NCI-H345 treated with DMSO at 0.1 percent for 48 hours (cell line): ENCODE measurements around the gene MRPL17.

Source experiments
- DNase-seq: peaks from one replicate; lab custom pipeline; 2025; ENCODE audit not compliant: unreplicated experiment; lab: John Stamatoyannopoulos, UW

Gene MRPL17

DNA sequence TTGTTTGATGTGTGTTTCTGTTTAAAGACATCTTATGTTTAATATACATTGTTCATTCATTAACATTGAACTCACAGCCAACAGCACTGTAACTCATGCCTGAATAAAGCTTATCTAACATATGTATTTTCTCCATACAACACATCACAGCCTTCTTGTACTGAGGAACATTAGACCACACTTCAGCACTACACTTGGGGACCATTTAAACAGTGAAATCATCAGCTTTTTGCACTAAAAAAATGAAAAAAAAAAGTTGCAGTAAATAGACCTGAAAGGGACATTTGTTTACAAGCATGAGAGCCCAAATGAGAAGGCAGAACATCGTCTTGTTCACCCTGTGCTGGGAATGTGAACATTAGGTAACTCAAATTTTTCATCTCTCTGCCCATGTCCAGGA lies 48.6 kb downstream of the MRPL17 start:
- no peak for DNase-seq

DNA sequence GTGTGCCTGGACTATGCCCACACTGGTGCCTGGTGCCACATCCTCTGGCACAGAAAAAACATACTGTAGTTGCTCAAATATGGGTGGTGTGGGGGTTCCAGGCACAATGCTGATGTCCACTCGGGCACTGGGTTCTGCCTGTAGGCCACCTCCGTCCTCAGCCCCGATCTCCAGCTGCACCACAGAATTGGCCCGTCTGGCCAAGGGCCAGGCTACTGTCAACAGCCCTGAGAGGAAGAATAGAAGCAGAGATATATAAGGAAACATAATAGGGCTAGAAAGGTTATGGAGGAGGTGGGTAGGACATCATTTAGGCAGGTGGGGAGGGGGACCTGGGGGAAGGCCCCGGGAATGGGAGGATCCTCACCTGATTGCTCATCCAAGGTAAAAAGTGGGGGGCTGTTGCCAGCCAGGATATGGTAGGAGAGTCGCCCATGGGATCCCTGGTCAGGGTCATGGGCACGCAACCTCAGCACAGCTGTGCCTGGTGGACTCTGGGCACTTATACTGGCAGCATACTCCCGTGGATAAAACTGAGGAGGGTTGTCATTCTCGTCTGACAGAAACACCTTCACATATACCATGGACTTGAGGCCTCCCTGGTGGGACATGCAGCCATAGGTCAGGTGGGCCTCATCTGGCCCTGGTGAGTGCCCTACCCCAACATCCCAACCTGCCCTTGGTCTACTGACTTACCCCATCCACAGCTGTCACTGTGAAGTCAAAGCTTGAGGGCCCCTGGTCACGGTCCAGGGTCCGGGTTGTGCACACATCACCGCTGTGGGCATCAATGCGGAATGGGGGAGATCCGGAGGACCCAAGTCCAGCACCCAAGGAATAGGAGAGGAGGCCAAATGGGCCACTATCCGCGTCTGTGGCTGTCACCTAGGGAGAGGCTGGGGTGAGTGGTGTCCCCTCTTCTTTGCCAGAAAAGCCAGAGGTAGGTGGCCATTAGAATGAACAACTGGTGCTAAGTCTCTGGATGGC lies 49.4 kb downstream of the MRPL17 start:
- DNase-seq, result no peak

DNA sequence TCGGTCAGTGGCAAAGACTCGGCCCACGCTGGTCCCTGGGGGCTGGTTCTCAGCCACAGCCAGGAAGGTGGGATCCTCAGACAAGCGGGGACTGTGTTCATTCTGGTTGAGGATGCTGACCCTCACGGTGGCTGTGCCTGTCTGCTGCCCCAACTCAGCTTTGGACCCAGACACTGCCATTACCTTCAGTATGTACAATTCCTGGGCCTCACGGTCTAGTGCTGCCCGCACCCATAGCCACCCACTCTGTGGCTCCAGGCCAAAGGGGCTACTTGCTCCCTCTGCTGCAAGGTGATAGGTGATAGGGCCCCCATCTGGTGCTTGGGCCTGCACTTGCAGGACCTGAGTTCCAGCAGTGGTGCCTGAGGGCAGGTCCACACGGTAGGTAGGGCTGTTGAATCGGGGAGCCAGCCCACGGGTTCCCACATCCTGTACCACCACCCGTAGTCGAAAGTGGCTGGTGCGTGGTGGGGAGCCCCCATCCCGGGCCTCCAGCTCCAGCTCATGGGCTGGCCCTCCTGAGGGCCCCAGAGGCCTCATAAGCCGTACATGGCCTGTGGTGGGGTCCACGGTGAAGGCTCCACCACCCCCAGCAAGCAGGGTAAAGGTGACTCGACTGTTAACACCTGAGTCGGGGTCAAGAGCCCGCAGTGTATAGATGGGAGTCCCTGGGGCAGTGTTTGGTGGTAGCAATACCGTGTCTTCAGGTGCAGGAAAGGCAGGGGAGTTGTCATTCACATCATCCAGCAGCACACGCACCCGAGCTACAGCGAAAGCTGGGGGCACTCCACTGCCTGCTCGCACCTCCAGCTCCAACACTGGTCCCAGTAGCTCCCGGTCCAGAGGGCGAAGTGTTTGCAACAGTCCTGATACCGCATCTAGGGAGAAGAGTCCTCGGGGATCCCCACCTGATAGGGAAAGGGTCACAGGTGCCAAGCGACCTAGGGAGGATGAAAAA lies 50.7 kb downstream of the MRPL17 start:
- DNase-seq, result no peak

DNA sequence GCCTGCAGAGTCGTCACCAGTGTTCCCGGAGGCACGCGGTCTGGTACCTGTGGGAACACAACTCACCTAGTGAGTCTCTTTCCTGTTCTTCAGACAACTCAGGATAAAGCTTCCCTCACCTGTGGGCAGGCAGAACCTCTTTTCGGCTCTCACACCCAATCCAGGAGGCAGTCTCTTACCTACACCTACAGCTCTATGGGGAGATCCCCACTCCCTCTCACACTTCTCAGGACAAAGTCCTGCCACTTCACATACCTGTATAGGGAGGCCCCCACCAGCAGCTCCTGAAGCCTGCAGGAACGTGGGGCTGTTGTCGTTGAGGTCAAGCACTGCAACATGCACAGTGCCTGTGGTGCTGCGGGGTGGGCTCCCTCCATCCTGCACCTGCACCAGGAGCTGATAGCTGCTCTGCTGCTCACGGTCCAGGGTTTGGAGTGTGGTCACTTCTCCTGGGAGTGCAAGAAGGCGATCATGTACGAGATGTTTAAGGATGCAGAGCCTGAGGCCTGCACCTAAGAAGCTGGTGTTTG lies 51.7 kb downstream of the MRPL17 start:
- no peak for DNase-seq

GRCh38 chr11:6630632-6631291 lies 52.4 kb downstream of the MRPL17 start:
- no peak for DNase-seq
